PC-3 (cell line): ENCODE data around the gene SLC16A12. TPM values are rescaled to one million over a fixed set of nuclear protein-coding genes. Genes with fewer than 3 reads are reported as not detected.

ENCODE experiments used
- ATAC-seq: fragments of 200-7000 bp; cut with Tn5 transposase; 2 replicates; pipeline ENCODE4 v1.9.1; 2020; ENCODE audit warnings: mild to moderate bottlenecking, moderate library complexity
- BruUV-seq: library from RNA; stranded (reverse); fragments of 400-500 nt; replicated peaks from 2 replicates; lab custom pipeline; 2021; lab: Mats Ljungman, UMichigan
- CTCF ChIA-PET: fragments of 300-600 bp; sonication (Branson Sonifier 250); formaldehyde crosslinking; loops from one replicate; lab custom pipeline; 2022; ENCODE audit warnings: antibody characterized with exemption; lab: Charles Lee
- POLR2A ChIA-PET: fragments of 300-600 bp; sonication (Branson Sonifier 250); formaldehyde crosslinking; loops from one replicate; lab custom pipeline; 2022; ENCODE audit warnings: antibody characterized with exemption; ENCODE audit not compliant: unreplicated experiment; lab: Charles Lee
- DNase-seq: peaks from one replicate; pipeline ENCODE4 v3.0.0-alpha.2; 2015
- H2AFZ ChIP-seq: fragments of 300-600 bp; sonication (generic); 2 replicates; pipeline ENCODE4 v1.6.0; 2016; ENCODE audit warnings: antibody characterized with exemption, low read length
- H3F3A ChIP-seq: fragments of 300-600 bp; sonication (generic); one replicate; pipeline ENCODE4 v1.6.0; 2017; ENCODE audit warnings: antibody characterized with exemption, low read length, control low read depth, mild to moderate bottlenecking; ENCODE audit not compliant: unreplicated experiment
- H3K27ac ChIP-seq: fragments of 300-600 bp; sonication (generic); 2 replicates; pipeline ENCODE4 v1.5.1; 2016; ENCODE audit warnings: mild to moderate bottlenecking, low read length
- H3K27me3 ChIP-seq: fragments of 300-600 bp; sonication (generic); 2 replicates; pipeline ENCODE4 v1.6.1; 2016; ENCODE audit warnings: low read length, mixed read lengths
- H3K36me3 ChIP-seq: fragments of 300-600 bp; sonication (generic); 2 replicates; pipeline ENCODE4 v1.6.1; 2016; ENCODE audit warnings: low read depth, mixed run types, low read length, mixed read lengths
- H3K4me1 ChIP-seq: fragments of 300-600 bp; sonication (generic); 2 replicates; pipeline ENCODE4 v1.5.1; 2016; ENCODE audit warnings: low read length; ENCODE audit not compliant: insufficient read depth
- H3K4me2 ChIP-seq: fragments of 300-600 bp; sonication (generic); 2 replicates; pipeline ENCODE4 v1.6.0; 2016; ENCODE audit warnings: low read length
- H3K4me3 ChIP-seq: fragments of 300-600 bp; sonication (generic); 2 replicates; pipeline ENCODE4 v1.5.1; 2016; ENCODE audit warnings: mild to moderate bottlenecking, low read length, mixed read lengths
- H3K79me2 ChIP-seq: fragments of 300-600 bp; sonication (generic); 2 replicates; pipeline ENCODE4 v1.6.1; 2017; ENCODE audit warnings: low read length, mixed read lengths
- H3K9ac ChIP-seq: fragments of 300-600 bp; sonication (generic); 2 replicates; pipeline ENCODE4 v1.6.0; 2016; ENCODE audit warnings: mild to moderate bottlenecking, low read length
- H3K9me2 ChIP-seq: fragments of 300-600 bp; sonication (generic); replicated peaks from 2 replicates; pipeline ENCODE4 v1.6.1; 2016; ENCODE audit warnings: mixed run types, low read length, mixed read lengths
- H3K9me3 ChIP-seq: fragments of 300-600 bp; sonication (generic); 2 replicates; pipeline ENCODE4 v1.6.1; 2016; ENCODE audit warnings: low read length, mixed read lengths
- H4K20me1 ChIP-seq: fragments of 300-600 bp; sonication (generic); 2 replicates; pipeline ENCODE4 v1.6.1; 2016; ENCODE audit warnings: low read length, mixed read lengths
- CTCF ChIP-seq: fragments of 300-600 bp; sonication (generic); conservative IDR thresholded peaks from 2 replicates; pipeline ENCODE4 v1.5.1; 2017; ENCODE audit warnings: antibody characterized with exemption, low read depth, mild to moderate bottlenecking, low read length
- EZH2 ChIP-seq: fragments of 300-600 bp; sonication (generic); IDR thresholded peaks from one replicate; pipeline ENCODE4 v1.6.1; 2017; ENCODE audit warnings: antibody characterized with exemption, mild to moderate bottlenecking, low read length; ENCODE audit not compliant: unreplicated experiment
- EZH2phosphoT487 ChIP-seq: fragments of 300-600 bp; sonication (generic); IDR thresholded peaks from 2 replicates; pipeline ENCODE4 v1.6.1; 2018; ENCODE audit warnings: mild to moderate bottlenecking, antibody characterized with exemption, low read length, borderline replicate concordance
- intact Hi-C: fragments of 100-400 bp; cut with micrococcal nuclease; formaldehyde crosslinking; loops from 2 replicates; pipeline ENCODE4 v1.9.0; 2023
- total RNA-seq: library from RNA; depleted of rRNA; stranded (reverse); fragments of >200 nt; gene quantifications from 2 replicates; pipeline ENCODE4 v1.2.3, GENCODE V29; 2014

SLC16A12 gene
- total RNA-seq, 1 experiment from 2014 or later, result not detected

DNA sequence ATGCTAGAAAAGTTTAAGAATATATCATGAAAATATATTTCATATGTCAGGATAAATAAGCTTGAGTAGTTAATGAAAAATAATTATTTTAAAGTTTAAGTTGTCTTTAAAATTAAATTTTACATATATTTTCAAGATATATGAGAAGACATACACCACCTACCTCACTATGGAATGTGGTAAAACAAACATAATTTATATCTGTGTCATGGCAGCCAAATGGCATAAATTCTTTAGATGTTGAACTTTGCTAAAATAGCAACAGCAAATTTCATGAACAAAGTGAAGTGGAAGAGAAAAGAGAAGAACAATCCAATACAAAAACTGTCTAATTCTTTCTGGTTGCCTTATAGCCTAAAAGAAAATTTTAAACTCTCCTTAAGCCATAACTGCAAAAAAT, 39.6 kb upstream of the SLC16A12 start:
- no peak for TF ChIP-seq EZH2phosphoT487
- TF ChIP-seq EZH2, result no peak
- no peak for TF ChIP-seq CTCF
- Histone ChIP-seq H3K4me3 (no peak overlapping the region), H3K4me2 (peak overlapping the region; percentile 53), H3K79me2 (no peaks in the 10 kb centered on the region), H3K27ac (no peak overlapping the region), H2AFZ (no peak overlapping the region), H3K9ac (no peak overlapping the region), H3K9me3 (no peaks in the 10 kb centered on the region), H3K36me3 (no peaks in the 10 kb centered on the region), H3K27me3 (no peaks in the 10 kb centered on the region), H3F3A (no peaks in the 10 kb centered on the region), H3K9me2 (no peaks in the 10 kb centered on the region), H4K20me1 (no peaks in the 10 kb centered on the region), H3K4me1 (peaks cover 12% of the 10 kb centered on the region)
- BruUV-seq, result no TSS peak
- CTCF ChIA-PET, result no interaction called here
- ATAC-seq, result no peak
- POLR2A ChIA-PET, result no interaction called here
- intact Hi-C loops, result no loop called here
- peak; percentile 46 for DNase-seq

GRCh38 chr10:89574368-89574767, 39.0 kb upstream of the SLC16A12 start:
- no peak for TF ChIP-seq EZH2phosphoT487
- TF ChIP-seq CTCF, result no peak
- TF ChIP-seq EZH2, result no peak
- BruUV-seq, result no TSS peak
- H3K27ac ChIP-seq, result no peak overlapping the region
- no peaks in the 10 kb centered on the region for H3K9me2 ChIP-seq
- ChIA-PET POLR2A (no interaction called here), CTCF (no interaction called here)
- no peaks in the 10 kb centered on the region for H3K79me2 ChIP-seq
- H3F3A ChIP-seq, result no peaks in the 10 kb centered on the region
- no peaks in the 10 kb centered on the region for H3K27me3 ChIP-seq
- H3K9me3 ChIP-seq, result no peaks in the 10 kb centered on the region
- no peaks in the 10 kb centered on the region for H3K36me3 ChIP-seq
- H3K4me1 ChIP-seq, result peaks cover 12% of the 10 kb centered on the region
- intact Hi-C loops, result no loop called here
- DNase-seq (no peak), ATAC-seq (no peak)
- no peak overlapping the region for H3K4me3 ChIP-seq
- H4K20me1 ChIP-seq, result no peaks in the 10 kb centered on the region
- H2AFZ ChIP-seq, result no peak overlapping the region
- no peak overlapping the region for H3K4me2 ChIP-seq
- no peak overlapping the region for H3K9ac ChIP-seq

DNA sequence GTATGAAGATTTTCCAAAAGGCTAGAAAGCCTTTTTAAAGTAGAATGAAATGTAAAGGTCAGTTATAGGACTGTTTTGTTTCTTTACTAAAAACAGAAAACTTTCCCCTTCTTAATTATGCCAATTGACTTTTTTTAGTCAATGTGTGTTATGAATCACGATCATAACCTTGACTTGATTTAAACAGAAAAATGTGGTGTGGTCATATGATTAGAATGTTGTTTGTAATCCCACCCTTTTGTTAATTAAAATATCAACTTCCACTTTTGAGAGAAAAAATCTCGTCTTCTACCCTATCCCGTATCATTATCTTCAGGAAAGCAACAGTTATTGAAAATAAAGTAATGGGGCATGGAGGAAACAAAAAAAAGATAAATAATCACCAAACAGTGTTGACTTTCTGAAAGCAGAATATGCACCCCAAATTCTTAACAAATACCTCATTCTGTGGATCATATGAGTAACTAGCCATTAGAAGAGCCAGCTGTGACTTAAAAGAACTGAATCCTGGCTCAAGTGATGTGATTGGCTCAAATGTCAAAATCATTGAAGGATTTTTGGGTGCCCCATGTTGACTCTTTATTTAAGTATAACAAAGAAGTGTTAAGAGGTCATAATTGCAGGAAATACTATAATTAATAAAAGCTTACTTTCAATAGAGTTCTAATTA, 32.3 kb upstream of the SLC16A12 start:
- H3K27ac ChIP-seq, result no peak overlapping the region
- no peak overlapping the region for H2AFZ ChIP-seq
- no peaks in the 10 kb centered on the region for H3K9me2 ChIP-seq
- H3K79me2 ChIP-seq, result no peaks in the 10 kb centered on the region
- H3K9me3 ChIP-seq, result no peaks in the 10 kb centered on the region
- no peak overlapping the region for H3K4me2 ChIP-seq
- H4K20me1 ChIP-seq, result no peaks in the 10 kb centered on the region
- intact Hi-C loops, result loop anchor here (10.0 kb wide), 1 partner anchor 313 kb away; the partner anchor contains the start of gene LIPA
- no peaks in the 10 kb centered on the region for H3F3A ChIP-seq
- DNase-seq, result no peak
- H3K4me1 ChIP-seq, result no peaks in the 10 kb centered on the region
- no peaks in the 10 kb centered on the region for H3K36me3 ChIP-seq
- ChIA-PET POLR2A (interaction anchor here (0.7 kb wide), 1 partner anchor 1399 kb away, joined by 3 read pairs; no protein-coding TSS in a partner anchor), CTCF (interaction anchor here (0.6 kb wide), 1 partner anchor 227 kb away, joined by 4 read pairs; no protein-coding TSS in a partner anchor)
- H3K9ac ChIP-seq, result no peak overlapping the region
- no peaks in the 10 kb centered on the region for H3K27me3 ChIP-seq
- H3K4me3 ChIP-seq, result no peak overlapping the region
- ATAC-seq, result no peak
- no TSS peak for BruUV-seq
- no peak for TF ChIP-seq CTCF
- no peak for TF ChIP-seq EZH2
- TF ChIP-seq EZH2phosphoT487, result no peak
